T-cell (primary cell): ENCODE results near the gene PLSCR4. TPM values are rescaled to one million over a fixed set of nuclear protein-coding genes. Genes with fewer than 3 reads are reported as not detected.

ENCODE experiments used
- ATAC-seq, 4 experiments: fragments of 200-7000 bp in 3 of 4; fragments of 150-1000 bp in 1 of 4; cut with Tn5 transposase; replicated peaks in 1 of 4; 1 replicate in 3 of 4; 2 replicates in 1 of 4; pipeline ENCODE4 v1.10.0; 2021; ENCODE audit warnings: moderate library complexity in 3 of 4, mild to moderate bottlenecking in 2 of 4, moderate number of reproducible peaks in 1 of 4
- CTCF ChIA-PET, 2 donors: fragments of 300-600 bp; sonication (Branson Sonifier 250); formaldehyde crosslinking; loops; one replicate each; lab custom pipeline; 2022; ENCODE audit warnings: antibody characterized with exemption in 2 of 2; lab: Charles Lee
- POLR2A ChIA-PET, 2 donors: fragments of 300-600 bp; sonication (Branson Sonifier 250); formaldehyde crosslinking; loops; one replicate each; lab custom pipeline; 2022; ENCODE audit warnings: antibody characterized with exemption in 2 of 2; lab: Charles Lee
- DNase-seq, 35 experiments: peaks; one replicate each; pipeline versions ENCODE4 v3.0.0 to v3.0.0-alpha.2; 2013 to 2023
- H3K27ac ChIP-seq: one replicate; pipeline ENCODE4 v1.5.1; 2013; ENCODE audit warnings: low read length
- H3K27me3 ChIP-seq, 2 experiments: replicated peaks in 1 of 2; 1 replicate in 1 of 2; 2 replicates in 1 of 2; pipeline versions ENCODE4 v1.6.1 to v1.7.0; 2013; ENCODE audit warnings: low read length in 1 of 2, mixed read lengths in 1 of 2; ENCODE audit not compliant: control insufficient read depth in 2 of 2, insufficient read depth in 2 of 2; ENCODE audit errors: extremely low read depth in 1 of 2
- H3K36me3 ChIP-seq, 2 donors: 1 replicate in 1 of 2; 2 replicates in 1 of 2; pipeline versions ENCODE4 v1.6.1 to v1.7.0; 2013; ENCODE audit warnings: low read length in 1 of 2; ENCODE audit not compliant: control insufficient read depth in 2 of 2, insufficient read depth in 1 of 2; ENCODE audit errors: extremely low read depth in 1 of 2
- H3K4me1 ChIP-seq, 2 experiments: 1 replicate in 1 of 2; 2 replicates in 1 of 2; pipeline versions ENCODE4 v1.6.1 to v1.7.0; 2013; ENCODE audit warnings: low read length in 2 of 2, mixed read lengths in 1 of 2; ENCODE audit not compliant: insufficient read depth in 2 of 2, control insufficient read depth in 1 of 2; ENCODE audit errors: extremely low read depth in 1 of 2
- H3K4me3 ChIP-seq, 2 donors: 1 replicate in 1 of 2; 2 replicates in 1 of 2; pipeline versions ENCODE4 v1.5.1 to v1.7.0; 2013; ENCODE audit warnings: mild to moderate bottlenecking in 2 of 2, low read length in 1 of 2, moderate library complexity in 1 of 2; ENCODE audit not compliant: control insufficient read depth in 1 of 2; ENCODE audit errors: extremely low read depth in 1 of 2
- H3K9me3 ChIP-seq: 2 replicates; pipeline ENCODE4 v1.7.0; 2013
- H3K27ac Mint-ChIP-seq, 2 donors: one replicate each; pipeline ENCODE4 v1.8.0; 2020 to 2021; ENCODE audit warnings: mild to moderate bottlenecking in 2 of 2, mixed read lengths in 2 of 2
- H3K27me3 Mint-ChIP-seq, 2 donors: one replicate each; pipeline ENCODE4 v1.8.0; 2021 to 2022; ENCODE audit warnings: mixed read lengths in 2 of 2
- H3K36me3 Mint-ChIP-seq: one replicate; pipeline ENCODE4 v1.8.0; 2021; ENCODE audit warnings: mixed read lengths
- H3K4me1 Mint-ChIP-seq, 3 donors: one replicate each; pipeline ENCODE4 v1.8.0; 2020 to 2022; ENCODE audit warnings: mixed read lengths in 3 of 3, mild to moderate bottlenecking in 1 of 3
- H3K4me3 Mint-ChIP-seq, 3 donors: one replicate each; pipeline ENCODE4 v1.8.0; 2020 to 2022; ENCODE audit warnings: mild to moderate bottlenecking in 3 of 3, mixed read lengths in 3 of 3, moderate library complexity in 3 of 3
- H3K9me3 Mint-ChIP-seq, 3 donors: one replicate each; pipeline ENCODE4 v1.8.0; 2020 to 2022; ENCODE audit warnings: mixed read lengths in 3 of 3
- WGBS: methylation state at CpG from one replicate; pipeline ENCODE4 v1.1.5; 2013; ENCODE audit warnings: missing lambda C conversion rate; ENCODE audit not compliant: insufficient coverage; 5-methylcytosine and 5-hydroxymethylcytosine counted together
- total RNA-seq, 35 experiments: library from RNA in 6 of 35; stranded (reverse) in 6 of 35; fragments of 120-200 nt in 1 of 35; gene quantifications; one replicate each; pipeline versions ENCODE4 v1.2.1 to v1.2.4 and lab custom pipeline; 2013 to 2026

The PLSCR4 gene
- total RNA-seq, 5 donors from 2014 or later (not counting 1 experiment from before 2014, with no cell fraction given), result 0.12 to 0.26 (median 0.16) TPM; not detected in 2

GRCh38 chr3:146156666-146157314 is 94.1 kb downstream of the PLSCR4 start:
- 48% methylated on average over 2 of the region's 3 CpGs for WGBS

GRCh38 chr3:146156095-146156494 is 94.8 kb downstream of the PLSCR4 start:
- Histone ChIP-seq H3K36me3 (no peaks in the 10 kb centered on the region), H3K9me3 (no peaks in the 10 kb centered on the region), H3K4me3 (no peak overlapping the region), H3K27ac (no peak overlapping the region), H3K27me3 (peaks cover 2 to 8% of the 10 kb centered on the region in 2 experiments), H3K4me1 (peaks cover 0 to 3% of the 10 kb centered on the region in 2 experiments)
- ATAC-seq (no peak), DNase-seq (no peak)
- no peaks in the 10 kb centered on the region for H3K36me3 Mint-ChIP-seq
- H3K27me3 Mint-ChIP-seq, result peaks cover 15 to 22% of the 10 kb centered on the region in 2 donors
- ChIA-PET POLR2A (no interaction called here), CTCF (interaction anchor here in 1 of 2 donors (0.8 kb wide), 1 partner anchor 860 kb away, joined by 4 read pairs; no protein-coding TSS in a partner anchor)
- H3K4me3 Mint-ChIP-seq, result no peak overlapping the region
- H3K4me1 Mint-ChIP-seq, result peaks cover 4 to 8% (median 8%) of the 10 kb centered on the region in 3 donors
- WGBS, result 92% methylated on average over 3 of the region's 4 CpGs
- no peaks in the 10 kb centered on the region for H3K9me3 Mint-ChIP-seq
- H3K27ac Mint-ChIP-seq, result no peak overlapping the region

More at GRCh38 chr3:146156666-146157314, 94.1 kb downstream of the PLSCR4 start:
- H3K27ac Mint-ChIP-seq, result no peak overlapping the region
- POLR2A ChIA-PET, result interaction anchor here in 1 of 2 donors (0.7 kb wide), 1 partner anchor 113 kb away, joined by 3 read pairs; no protein-coding TSS in a partner anchor
- no peak overlapping the region for H3K27ac ChIP-seq
- peaks cover 2 to 15% of the 10 kb centered on the region in 2 experiments for H3K27me3 ChIP-seq
- no peaks in the 10 kb centered on the region for H3K36me3 ChIP-seq
- peaks cover 8 to 14% (median 8%) of the 10 kb centered on the region in 3 donors for H3K4me1 Mint-ChIP-seq
- H3K36me3 Mint-ChIP-seq, result no peaks in the 10 kb centered on the region
- no peaks in the 10 kb centered on the region for H3K9me3 Mint-ChIP-seq
- DNase-seq (no peak), ATAC-seq (no peak)
- CTCF ChIA-PET, result no interaction called here
- H3K4me3 ChIP-seq, result no peak overlapping the region
- H3K4me1 ChIP-seq, result peaks cover 0 to 6% of the 10 kb centered on the region in 2 experiments
- H3K4me3 Mint-ChIP-seq, result no peak overlapping the region
- H3K27me3 Mint-ChIP-seq, result peaks cover 21 to 22% of the 10 kb centered on the region in 2 donors
- no peaks in the 10 kb centered on the region for H3K9me3 ChIP-seq

- no peak overlapping the region for H3K27ac ChIP-seq
- ChIA-PET POLR2A (interaction anchor here in 1 of 2 donors (0.5 kb wide), 1 partner anchor 238 kb away, joined by 3 read pairs; no protein-coding TSS in a partner anchor), CTCF (no interaction called here)
- H3K36me3 ChIP-seq, result no peaks in the 10 kb centered on the region
- no CpG with 5 or more reads among the region's 2 CpGs for WGBS
- ATAC-seq (no peak), DNase-seq (no peak)
- Mint-ChIP-seq H3K27me3 (peaks cover 9 to 19% of the 10 kb centered on the region in 2 donors), H3K4me1 (peaks cover 0 to 4% (median 3%) of the 10 kb centered on the region in 3 donors), H3K4me3 (no peak overlapping the region), H3K27ac (no peak overlapping the region), H3K36me3 (no peaks in the 10 kb centered on the region), H3K9me3 (no peaks in the 10 kb centered on the region)
- no peaks in the 10 kb centered on the region for H3K27me3 ChIP-seq
- H3K9me3 ChIP-seq, result no peaks in the 10 kb centered on the region
- H3K4me3 ChIP-seq, result no peak overlapping the region
- H3K4me1 ChIP-seq, result no peaks in the 10 kb centered on the region
Measured at GRCh38 chr3:146154995-146155394, 95.9 kb downstream of the PLSCR4 start.

- POLR2A ChIA-PET, result no interaction called here
- no peak overlapping the region for H3K4me3 ChIP-seq
- CTCF ChIA-PET, result no interaction called here
- no peak overlapping the region for H3K27ac ChIP-seq
- no peaks in the 10 kb centered on the region for H3K36me3 ChIP-seq
- Mint-ChIP-seq H3K4me1 (no peaks in the 10 kb centered on the region), H3K27me3 (peaks cover 7 to 14% of the 10 kb centered on the region in 2 donors), H3K4me3 (no peak overlapping the region), H3K27ac (no peak overlapping the region), H3K36me3 (no peaks in the 10 kb centered on the region), H3K9me3 (no peaks in the 10 kb centered on the region)
- WGBS, result no CpG with 5 or more reads among the region's 1 CpG
- H3K9me3 ChIP-seq, result no peaks in the 10 kb centered on the region
- ATAC-seq, result no peak
- H3K27me3 ChIP-seq, result no peaks in the 10 kb centered on the region
- no peak for DNase-seq
- H3K4me1 ChIP-seq, result no peaks in the 10 kb centered on the region
Measured at GRCh38 chr3:146154316-146154715, 96.6 kb downstream of the PLSCR4 start.

GRCh38 chr3:146153429-146153828 is 97.5 kb downstream of the PLSCR4 start:
- peaks cover 2 to 14% of the 10 kb centered on the region in 2 donors for H3K27me3 Mint-ChIP-seq
- no peak for ATAC-seq
- no peak for DNase-seq
- no peaks in the 10 kb centered on the region for H3K4me1 Mint-ChIP-seq
- no peak overlapping the region for H3K4me3 Mint-ChIP-seq
- no peaks in the 10 kb centered on the region for H3K36me3 Mint-ChIP-seq
- 100% methylated on average over 1 of the region's 4 CpGs for WGBS
- Histone ChIP-seq H3K4me3 (no peak overlapping the region), H3K9me3 (no peaks in the 10 kb centered on the region), H3K27ac (no peak overlapping the region), H3K27me3 (no peaks in the 10 kb centered on the region), H3K36me3 (no peaks in the 10 kb centered on the region), H3K4me1 (no peaks in the 10 kb centered on the region)
- POLR2A ChIA-PET, result no interaction called here
- no peak overlapping the region for H3K27ac Mint-ChIP-seq
- CTCF ChIA-PET, result no interaction called here
- H3K9me3 Mint-ChIP-seq, result no peaks in the 10 kb centered on the region

GRCh38 chr3:146152834-146153233 is 98.1 kb downstream of the PLSCR4 start:
- Histone ChIP-seq H3K36me3 (no peaks in the 10 kb centered on the region), H3K27ac (no peak overlapping the region), H3K27me3 (no peaks in the 10 kb centered on the region), H3K4me1 (no peaks in the 10 kb centered on the region), H3K9me3 (no peaks in the 10 kb centered on the region), H3K4me3 (no peak overlapping the region)
- 100% methylated on average over 1 of the region's 6 CpGs for WGBS
- DNase-seq (no peak), ATAC-seq (no peak)
- POLR2A ChIA-PET, result no interaction called here
- CTCF ChIA-PET, result no interaction called here
- Mint-ChIP-seq H3K4me3 (no peak overlapping the region), H3K27me3 (peaks cover 2 to 14% of the 10 kb centered on the region in 2 donors), H3K36me3 (no peaks in the 10 kb centered on the region), H3K9me3 (no peaks in the 10 kb centered on the region), H3K27ac (no peak overlapping the region), H3K4me1 (no peaks in the 10 kb centered on the region)
